IMR-90 (cell line): ENCODE results near the gene KRT8. TPM values are rescaled to one million over a fixed set of nuclear protein-coding genes. Genes with fewer than 3 reads are reported as not detected.

Experiments used
- ATAC-seq: fragments of 200-7000 bp; cut with Tn5 transposase; 2 replicates; pipeline ENCODE4 v1.9.1; 2020; ENCODE audit warnings: low read depth, mild to moderate bottlenecking, moderate library complexity
- BruUV-seq: library from RNA; stranded (reverse); fragments of 400-500 nt; replicated peaks from 2 replicates; lab custom pipeline; 2021; lab: Mats Ljungman, UMichigan
- CTCF ChIA-PET: fragments of 300-600 bp; formaldehyde crosslinking; extraction: SDS; loops from one replicate; lab custom pipeline; 2021; ENCODE audit warnings: antibody characterized with exemption; lab: Yijun Ruan, JAX
- POLR2A ChIA-PET: fragments of 300-600 bp; sonication (Branson Sonifier 250); formaldehyde crosslinking; loops from one replicate; lab custom pipeline; 2022; ENCODE audit warnings: antibody characterized with exemption; ENCODE audit not compliant: unreplicated experiment; lab: Charles Lee
- DNase-seq: peaks from one replicate; pipeline ENCODE4 v3.0.0; 2013
- H2AFZ ChIP-seq: replicated peaks from 2 replicates; pipeline ENCODE3; 2013; ENCODE audit warnings: low read length, mild to moderate bottlenecking; ENCODE audit not compliant: poor library complexity
- H2AK5ac ChIP-seq: 2 replicates; pipeline ENCODE4 v1.6.1; 2013; ENCODE audit warnings: low read depth, low read length, inconsistent platforms
- H2AK9ac ChIP-seq: replicated peaks from 2 replicates; pipeline ENCODE3; 2013; ENCODE audit warnings: mild to moderate bottlenecking, low read depth, low read length, moderate library complexity; ENCODE audit not compliant: poor library complexity
- H2BK120ac ChIP-seq: 2 replicates; pipeline ENCODE4 v1.6.1; 2013; ENCODE audit warnings: low read depth, low read length, inconsistent platforms
- H2BK15ac ChIP-seq: 3 replicates; pipeline ENCODE4 v1.6.1; 2013; ENCODE audit warnings: low read depth, low read length, inconsistent platforms
- H2BK20ac ChIP-seq: 2 replicates; pipeline ENCODE4 v1.6.1; 2013; ENCODE audit warnings: low read depth, mild to moderate bottlenecking, inconsistent platforms, low read length, moderate library complexity
- H2BK5ac ChIP-seq: 2 replicates; pipeline ENCODE4 v1.6.1; 2013; ENCODE audit warnings: mild to moderate bottlenecking, low read depth, low read length, inconsistent platforms; ENCODE audit not compliant: poor library complexity, severe bottlenecking
- H3K14ac ChIP-seq: replicated peaks from 2 replicates; pipeline ENCODE4 v1.6.1; 2013; ENCODE audit warnings: low read depth, low read length, inconsistent platforms
- H3K18ac ChIP-seq: 2 replicates; pipeline ENCODE4 v1.6.1; 2013; ENCODE audit warnings: low read depth, low read length, control low read depth
- H3K23ac ChIP-seq: 2 replicates; pipeline ENCODE4 v1.6.1; 2013; ENCODE audit warnings: low read depth, low read length, inconsistent platforms
- H3K27ac ChIP-seq: 2 replicates; pipeline ENCODE4 v1.5.1; 2013; ENCODE audit warnings: mild to moderate bottlenecking, control low read depth, low read length; ENCODE audit not compliant: insufficient read depth
- H3K27me3 ChIP-seq: 2 replicates; pipeline ENCODE4 v1.6.1; 2013; ENCODE audit warnings: low read length; ENCODE audit not compliant: control insufficient read depth, insufficient read depth
- H3K36me3 ChIP-seq: 2 replicates; pipeline ENCODE4 v1.6.1; 2013; ENCODE audit warnings: low read length, mixed read lengths; ENCODE audit not compliant: control insufficient read depth, insufficient read depth
- H3K4ac ChIP-seq: 2 replicates; pipeline ENCODE4 v1.6.1; 2013; ENCODE audit warnings: low read depth, low read length, inconsistent platforms
- H3K4me1 ChIP-seq: 2 replicates; pipeline ENCODE4 v1.6.1; 2013; ENCODE audit warnings: low read length, mixed read lengths; ENCODE audit not compliant: control insufficient read depth, insufficient read depth
- H3K4me2 ChIP-seq: 2 replicates; pipeline ENCODE4 v1.6.1; 2013; ENCODE audit warnings: low read depth, mild to moderate bottlenecking, control low read depth, low read length, moderate library complexity
- H3K4me3 ChIP-seq: 2 replicates; pipeline ENCODE4 v1.5.1; 2013; ENCODE audit warnings: low read depth, mild to moderate bottlenecking, control low read depth, low read length, moderate library complexity; ENCODE audit not compliant: insufficient read depth
- H3K56ac ChIP-seq: 2 replicates; pipeline ENCODE4 v1.6.1; 2013; ENCODE audit warnings: low read length, inconsistent platforms; ENCODE audit not compliant: insufficient read depth; ENCODE audit errors: extremely low read depth
- H3K79me1 ChIP-seq, 2 experiments: 2 replicates each; pipeline ENCODE4 v1.6.1; 2013; ENCODE audit warnings: low read length in 2 of 2, inconsistent platforms in 1 of 2, low read depth in 1 of 2
- H3K9ac ChIP-seq: 2 replicates; pipeline ENCODE4 v1.6.1; 2013; ENCODE audit warnings: low read depth, low read length, control low read depth
- H3K9me1 ChIP-seq: 2 replicates; pipeline ENCODE4 v1.6.1; 2013; ENCODE audit warnings: low read length, inconsistent platforms; ENCODE audit not compliant: insufficient read depth
- H3K9me3 ChIP-seq: 2 replicates; pipeline ENCODE4 v1.6.1; 2013; ENCODE audit warnings: low read length; ENCODE audit not compliant: control insufficient read depth, insufficient read depth
- H4K20me1 ChIP-seq: 2 replicates; pipeline ENCODE4 v1.6.1; 2013; ENCODE audit warnings: low read length, inconsistent platforms; ENCODE audit not compliant: insufficient read depth
- H4K5ac ChIP-seq: 2 replicates; pipeline ENCODE4 v1.6.1; 2013; ENCODE audit warnings: mild to moderate bottlenecking, low read depth, low read length, control low read depth
- H4K8ac ChIP-seq, 2 experiments: 2 replicates each; pipeline ENCODE4 v1.6.1; 2013; ENCODE audit warnings: low read depth in 2 of 2, low read length in 2 of 2, control low read depth in 1 of 2, inconsistent platforms in 1 of 2
- H4K91ac ChIP-seq: 2 replicates; pipeline ENCODE4 v1.6.1; 2013; ENCODE audit warnings: low read depth, low read length, inconsistent platforms; ENCODE audit not compliant: insufficient read depth
- POLR2A ChIP-seq: IDR thresholded peaks from 2 replicates; pipeline ENCODE4 v1.6.1; 2012; ENCODE audit warnings: mild to moderate bottlenecking, low read depth, low read length
- USF2 ChIP-seq: fragments of 150-350 bp; IDR thresholded peaks from 2 replicates; pipeline ENCODE4 v1.6.1; 2017; ENCODE audit warnings: mild to moderate bottlenecking, antibody characterized with exemption, low read length, low read depth
- WGBS, 2 experiments: methylation state at CpG; one replicate each; pipeline versions ENCODE4 v1.1.5 to v1.1.7; 2013; ENCODE audit warnings: missing lambda C conversion rate in 2 of 2; ENCODE audit not compliant: insufficient read length in 1 of 2; ENCODE audit errors: extremely low coverage in 2 of 2; 5-methylcytosine and 5-hydroxymethylcytosine counted together
- dilution Hi-C: fragments of 300-500 bp; cut with HindIII; formaldehyde crosslinking; loops from one replicate; pipeline ENCODE4 v1.14.3; 2018; ENCODE audit warnings: low sequenced_read_pairs; ENCODE audit not compliant: unreplicated experiment
- in situ Hi-C: fragments of 300-500 bp; cut with MboI; formaldehyde crosslinking; loops from 3 replicates; pipeline ENCODE4 v1.14.3; 2019; ENCODE audit warnings: low sequenced_read_pairs, inconsistent platforms, mixed read lengths
- intact Hi-C: fragments of 100-400 bp; cut with micrococcal nuclease; formaldehyde crosslinking; loops from 2 replicates; pipeline ENCODE4 v1.10.0; 2022
- polyA plus RNA-seq, 3 experiments: library from polyadenylated mRNA; depleted of rRNA; stranded (reverse); fragments of >200 nt; gene quantifications; 2 replicates each; pipeline ENCODE4 v1.2.3, GENCODE V29; 2012; ENCODE audit warnings: low replicate concordance in 1 of 3
- total RNA-seq: library from RNA; depleted of rRNA; stranded (reverse); fragments of >200 nt; gene quantifications from 2 replicates; pipeline ENCODE4 v1.2.3, GENCODE V29; 2012

The KRT8 gene
- total and polyA plus RNA-seq, 2 of the 4 experiments (the other 2 are of a cell fraction), result 10.9 to 39.3 TPM

GRCh38 chr12:52867642-52868041 is 37.2 kb downstream of the KRT8 start:
- intact Hi-C loops, result loop anchor here (10.0 kb wide), 1 partner anchor 143 kb away; no protein-coding TSS in a partner anchor
- Histone ChIP-seq H3K27ac (no peak overlapping the region), H3K4me1 (peaks cover 15% of the 10 kb centered on the region), H4K8ac (no peak overlapping the region), H2BK20ac (no peak overlapping the region), H3K4me2 (no peak overlapping the region), H3K36me3 (no peaks in the 10 kb centered on the region), H4K20me1 (no peaks in the 10 kb centered on the region), H3K79me1 (no peaks in the 10 kb centered on the region), H2BK120ac (no peak overlapping the region), H3K27me3 (no peaks in the 10 kb centered on the region), H3K23ac (no peak overlapping the region), H2BK15ac (no peak overlapping the region), H3K9ac (no peak overlapping the region), H3K4ac (no peak overlapping the region), H2BK5ac (no peak overlapping the region), H2AK9ac (no peak overlapping the region), H4K5ac (no peak overlapping the region), H2AFZ (peak overlapping the region; percentile 33), H3K9me3 (no peaks in the 10 kb centered on the region), H3K18ac (no peak overlapping the region), H2AK5ac (no peak overlapping the region), H3K14ac (no peak overlapping the region), H4K91ac (no peak overlapping the region), H3K9me1 (peaks cover 10% of the 10 kb centered on the region), H3K4me3 (no peak overlapping the region), H3K56ac (no peak overlapping the region)
- dilution Hi-C loops, result no loop called here
- TF ChIP-seq USF2, result peak; percentile 37; the same call in 1 of the 2 replicates
- no peak for TF ChIP-seq POLR2A
- no TSS peak for BruUV-seq
- 60% methylated on average over 2 of the region's 9 CpGs; no CpG with 5 or more reads in 1 of the 2 experiments for WGBS, 2 experiments
- in situ Hi-C loops, result no loop called here
- CTCF ChIA-PET, result no interaction called here
- ATAC-seq (no peak), DNase-seq (no peak)
- POLR2A ChIA-PET, result no interaction called here
